OCI-LY3 (cell line): ENCODE data around the gene PABPN1L.
"Not testable (repeated sequence)": the region's sequence is repeated elsewhere in the genome, so short reads cannot be mapped to it uniquely, and the experiment has no call there.

Experiments
- CTCF ChIP-seq: fragments of 200-600, 300-600 bp; sonication (generic); IDR thresholded peaks from 2 replicates; pipeline ENCODE4 v1.5.1; 2014; ENCODE audit warnings: antibody characterized with exemption, low read length, low read depth
- EZH2phosphoT487 ChIP-seq: fragments of 200-600 bp; shearing (Covaris generic); IDR thresholded peaks from 2 replicates; pipeline ENCODE4 v1.6.1; 2018; ENCODE audit warnings: antibody characterized with exemption, mixed run types, low read depth

GRCh38 chr16:88823646-88824045 is 42.8 kb downstream of the PABPN1L start:
- TF ChIP-seq CTCF, EZH2phosphoT487: not testable (repeated sequence)
